ENCODE measurements around the gene BACH1.
"Not testable (repeated sequence)": the region's sequence is repeated elsewhere in the genome, so short reads cannot be mapped to it uniquely, and the experiment has no call there.

Gene BACH1

GRCh38 chr21:29346771-29347170 is 48.0 kb downstream of the BACH1 start:
- no peak for DNase-seq (ENCODE audit: low spot score)

- no peak for DNase-seq (ENCODE audit: low spot score)
Measured at GRCh38 chr21:29347274-29347681, 48.6 kb downstream of the BACH1 start.

- DNase-seq (ENCODE audit: low spot score): no peak
Measured at GRCh38 chr21:29349702-29350101, 51.0 kb downstream of the BACH1 start.

GRCh38 chr21:29350246-29350779 is 51.6 kb downstream of the BACH1 start:
- DNase-seq (ENCODE audit: low spot score): no peak

DNA sequence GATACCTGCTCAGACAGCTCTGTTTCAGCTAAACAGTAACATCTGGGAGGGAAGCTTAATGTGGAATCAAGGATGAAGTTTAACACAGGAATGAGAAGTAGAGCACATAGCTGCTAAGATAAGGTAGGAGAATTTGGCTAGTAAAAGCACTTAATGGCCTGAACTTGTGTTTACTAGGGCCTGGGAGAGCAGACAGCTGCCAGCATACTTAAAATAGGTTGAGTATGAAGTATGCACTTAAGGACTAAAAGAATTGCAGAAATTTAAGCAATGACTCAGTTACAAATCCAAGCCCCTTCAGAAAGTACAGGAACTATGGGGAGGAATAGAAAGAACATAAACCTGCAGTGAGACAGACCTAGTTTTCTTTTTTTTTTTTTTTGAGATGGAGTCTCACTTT is 53.0 kb downstream of the BACH1 start:
- no peak for DNase-seq (ENCODE audit: low spot score)

- not testable (repeated sequence) for DNase-seq (ENCODE audit: low spot score)
Measured at GRCh38 chr21:29355043-29355710, 56.5 kb downstream of the BACH1 start.

- DNase-seq (ENCODE audit: low spot score): not testable (repeated sequence)
Measured at GRCh38 chr21:29356291-29356690, 57.6 kb downstream of the BACH1 start.

- DNase-seq (ENCODE audit: low spot score): not testable (repeated sequence)
Measured at GRCh38 chr21:29356810-29357209, 58.1 kb downstream of the BACH1 start.

GRCh38 chr21:29359718-29360117 is 61.0 kb downstream of the BACH1 start:
- no peak for DNase-seq (ENCODE audit: low spot score)

DNA sequence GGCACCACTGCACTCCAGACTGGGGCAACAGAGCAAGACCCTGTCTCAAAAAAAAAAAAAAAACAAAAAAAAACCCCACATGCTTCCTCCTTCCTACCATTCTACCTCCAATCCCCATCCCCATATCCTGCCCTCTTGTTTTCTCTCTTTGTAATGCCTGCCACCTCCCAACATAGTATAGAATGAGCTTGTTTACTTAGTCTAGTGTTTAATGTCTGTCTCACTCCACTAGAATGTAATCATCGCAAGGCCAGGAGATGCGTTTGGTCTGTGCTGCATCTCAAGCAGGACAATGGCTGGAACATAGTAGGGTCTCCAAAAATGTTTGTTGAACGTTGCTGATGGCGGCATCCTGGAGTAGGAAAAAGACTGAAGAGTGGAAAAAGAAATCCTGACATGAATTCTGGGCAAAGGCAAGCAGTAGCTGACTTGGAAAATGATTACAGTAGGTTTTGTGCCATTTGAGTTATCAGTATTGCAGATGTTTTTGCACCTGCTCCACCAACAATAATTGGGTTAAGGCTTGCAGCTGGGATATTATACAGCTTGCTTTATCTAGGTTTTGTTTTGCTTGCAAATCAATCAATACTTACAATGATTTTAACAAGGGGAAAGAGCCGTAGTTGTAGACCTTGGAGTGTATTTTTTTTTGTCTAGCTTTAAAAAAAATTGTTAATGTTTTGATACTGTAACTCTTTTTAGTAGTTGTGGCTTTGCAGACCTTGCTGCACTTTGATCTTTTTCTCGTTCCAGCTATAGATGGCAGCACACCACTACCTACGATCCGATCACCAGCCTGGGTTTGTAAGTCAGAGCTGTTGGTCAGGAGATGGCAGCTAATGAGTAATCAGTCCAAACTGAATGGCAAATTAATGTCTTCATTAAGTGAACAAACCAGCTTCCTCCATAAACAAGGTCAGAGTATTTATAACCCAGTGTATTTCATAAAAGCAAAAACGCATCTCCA is 62.4 kb downstream of the BACH1 start:
- peak; percentile 43 for DNase-seq (ENCODE audit: low spot score)

DNA sequence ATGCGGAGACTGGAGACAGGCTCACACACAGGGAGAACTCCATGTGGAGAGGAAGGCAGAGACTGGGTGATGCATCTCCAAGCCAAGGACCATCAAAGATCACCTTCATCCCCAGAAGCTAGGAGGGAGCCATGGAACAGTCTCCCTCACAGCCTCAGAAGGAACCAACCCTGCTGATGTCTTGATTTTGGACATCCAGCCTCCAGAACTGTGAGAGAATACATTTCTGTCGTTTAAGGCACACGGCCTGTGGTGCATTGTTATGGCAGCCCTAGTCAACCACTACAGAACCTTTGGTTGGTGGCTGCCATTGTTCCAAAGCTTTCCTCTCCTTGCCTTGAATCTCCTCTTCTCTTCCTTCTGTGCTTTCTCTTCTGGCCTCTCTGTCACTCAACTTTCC is 64.0 kb downstream of the BACH1 start:
- DNase-seq (ENCODE audit: low spot score): no peak

DNA sequence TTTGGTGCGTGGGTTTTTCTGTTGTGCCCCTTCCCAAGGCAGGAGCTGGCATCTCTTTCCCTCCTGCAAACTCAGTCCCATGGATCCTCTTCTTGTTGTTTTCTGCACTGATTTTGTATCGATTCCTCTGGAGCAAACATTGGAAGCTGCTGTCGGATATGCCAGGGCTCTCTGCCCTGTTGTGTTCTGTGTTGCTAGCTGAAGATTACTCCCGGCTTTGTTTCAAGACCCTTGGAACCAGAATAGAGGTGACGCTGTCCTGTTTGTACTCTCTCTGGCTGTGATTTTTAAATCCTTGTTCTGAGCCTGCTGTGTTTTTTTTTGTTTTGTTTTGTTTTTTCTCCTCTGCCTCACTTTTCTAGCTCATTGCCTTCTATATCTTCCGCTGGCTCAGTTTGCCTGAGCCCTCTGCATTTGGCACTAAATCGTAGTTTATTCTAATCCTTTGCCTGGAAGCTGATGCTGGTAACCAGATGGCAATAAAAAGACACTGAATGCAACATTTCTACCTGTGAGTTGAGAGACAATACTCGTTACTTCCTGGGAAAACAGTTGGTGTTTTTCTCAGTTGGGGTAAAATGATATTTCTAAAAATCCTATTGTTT is 67.0 kb downstream of the BACH1 start:
- DNase-seq (ENCODE audit: low spot score): peak; percentile 91

- no peak for DNase-seq (ENCODE audit: low spot score)
Measured at GRCh38 chr21:29366532-29366931, 67.8 kb downstream of the BACH1 start.

DNA sequence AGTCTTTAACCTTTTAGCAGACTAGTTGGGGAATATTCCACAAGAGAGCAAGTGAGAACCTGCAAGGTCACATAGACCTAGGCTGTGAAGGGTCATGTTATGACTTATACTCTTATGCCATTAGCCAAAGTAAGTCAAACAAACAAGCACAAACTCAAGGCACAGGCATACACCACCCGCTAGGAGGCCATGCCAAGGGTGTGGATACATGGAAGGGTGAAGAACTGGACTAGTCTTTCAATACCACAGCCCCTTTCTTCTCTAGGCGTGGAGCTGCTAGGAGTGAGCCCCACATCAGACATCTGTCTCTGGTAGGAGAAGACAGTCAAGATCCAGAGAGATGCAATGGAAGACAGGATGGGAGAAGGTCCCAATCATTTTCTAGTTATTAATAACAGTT is 68.6 kb downstream of the BACH1 start:
- DNase-seq (ENCODE audit: low spot score): no peak

DNA sequence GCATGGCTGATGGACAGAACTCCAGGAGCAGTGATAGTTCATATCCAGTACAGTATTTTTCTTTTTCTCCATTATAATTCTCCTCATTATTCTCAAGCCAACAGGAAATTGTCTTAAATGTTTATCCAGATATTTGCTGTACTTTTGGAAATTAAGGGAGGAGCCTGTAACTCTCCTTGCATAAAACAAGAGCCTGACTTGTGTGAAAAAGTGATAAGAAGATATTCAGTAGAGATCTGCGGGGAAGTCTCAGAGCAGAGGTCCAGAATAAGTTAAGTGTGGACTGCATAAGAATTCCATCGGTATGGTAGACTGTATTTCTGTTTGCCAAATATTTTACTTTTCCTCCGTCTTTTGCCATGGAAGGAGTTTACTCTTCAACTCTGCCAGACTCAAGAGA is 70.2 kb downstream of the BACH1 start:
- no peak for DNase-seq (ENCODE audit: low spot score)

GRCh38 chr21:29371464-29371863 is 72.7 kb downstream of the BACH1 start:
- DNase-seq (ENCODE audit: low spot score): no peak

- peak; percentile 85 for DNase-seq (ENCODE audit: low spot score)
Measured at GRCh38 chr21:29372063-29372802, 73.5 kb downstream of the BACH1 start.

GRCh38 chr21:29374481-29374880 is 75.8 kb downstream of the BACH1 start:
- no peak for DNase-seq (ENCODE audit: low spot score)

GRCh38 chr21:29376556-29376955 is 77.8 kb downstream of the BACH1 start:
- peak; percentile 37 for DNase-seq (ENCODE audit: low spot score)

DNA sequence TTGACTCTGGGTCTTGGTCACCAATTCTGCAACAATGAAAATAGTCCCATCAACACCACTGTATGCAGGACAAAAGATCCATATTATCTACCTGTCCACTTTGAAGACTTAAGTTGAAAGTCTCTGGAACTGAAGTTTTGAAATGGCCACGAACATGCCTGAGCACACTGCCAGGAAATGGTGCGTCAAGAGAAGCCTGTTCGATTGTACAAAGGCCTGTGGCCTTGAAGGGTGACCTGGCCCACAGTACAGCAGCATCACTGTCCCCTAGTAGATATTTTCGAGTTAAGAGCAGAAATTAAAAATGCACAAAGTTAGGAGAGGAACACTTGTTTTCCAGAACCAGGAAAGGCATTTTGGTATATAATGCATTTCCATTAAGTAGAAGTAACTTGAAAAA is 78.5 kb downstream of the BACH1 start:
- no peak for DNase-seq (ENCODE audit: low spot score)

- DNase-seq (ENCODE audit: low spot score): no peak
Measured at GRCh38 chr21:29378832-29379231, 80.1 kb downstream of the BACH1 start.

- no peak for DNase-seq (ENCODE audit: low spot score)
Measured at GRCh38 chr21:29379517-29380054, 80.9 kb downstream of the BACH1 start.

All from cerebellar cortex (tissue), 1 donor.